Retinal pigment epithelial cell (primary cell): ENCODE data around the gene GMDS.

Experiments
- DNase-seq: peaks from one replicate; pipeline ENCODE4 v3.0.0-alpha.2; 2010; ENCODE audit warnings: low read depth
- H3K4me3 ChIP-seq: 2 replicates; pipeline ENCODE4 v1.5.1; 2011; ENCODE audit warnings: mild to moderate bottlenecking, low read length, control low read depth, moderate library complexity
- TF ChIP-seq, protein P1 (sequence below): conservative IDR thresholded peaks from 2 replicates; pipeline ENCODE4 v1.5.1; 2011; ENCODE audit warnings: low read depth, low read length, control low read depth, inconsistent platforms

Gene GMDS

DNA sequence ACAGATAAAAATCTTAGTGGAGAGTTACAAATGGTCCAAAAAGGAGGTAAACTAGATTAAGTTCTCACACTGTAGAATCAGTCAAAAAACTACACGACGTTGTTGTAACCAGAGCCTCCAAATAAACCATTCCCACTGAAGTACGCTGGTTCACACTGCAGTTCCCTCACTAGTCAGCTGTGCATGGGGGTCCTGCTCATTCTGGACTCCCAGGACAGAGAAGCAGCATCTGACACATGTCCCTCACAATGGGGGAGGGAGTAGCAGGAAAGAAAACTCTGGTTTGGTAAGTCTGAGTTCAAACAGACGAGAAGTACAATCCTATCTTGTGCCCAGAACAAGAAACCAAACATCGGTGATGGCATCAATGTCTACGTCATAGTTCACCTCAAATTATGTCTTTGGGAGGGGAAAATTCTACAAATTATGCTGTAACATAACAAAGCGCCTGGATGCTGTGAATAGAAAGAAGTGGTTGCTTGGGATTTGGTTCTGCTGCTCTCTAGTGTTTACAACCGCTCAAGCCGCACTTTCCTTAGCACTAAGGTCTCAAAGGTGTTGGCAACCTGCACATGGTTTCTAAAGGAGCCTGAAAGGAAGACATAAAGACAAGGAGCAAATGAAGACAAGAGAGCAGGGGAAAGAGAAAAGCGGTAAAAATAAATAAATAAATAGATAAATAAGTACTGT, 208.0 kb downstream of the GMDS start:
- DNase-seq: no peak
- TF ChIP-seq, protein P1, sequence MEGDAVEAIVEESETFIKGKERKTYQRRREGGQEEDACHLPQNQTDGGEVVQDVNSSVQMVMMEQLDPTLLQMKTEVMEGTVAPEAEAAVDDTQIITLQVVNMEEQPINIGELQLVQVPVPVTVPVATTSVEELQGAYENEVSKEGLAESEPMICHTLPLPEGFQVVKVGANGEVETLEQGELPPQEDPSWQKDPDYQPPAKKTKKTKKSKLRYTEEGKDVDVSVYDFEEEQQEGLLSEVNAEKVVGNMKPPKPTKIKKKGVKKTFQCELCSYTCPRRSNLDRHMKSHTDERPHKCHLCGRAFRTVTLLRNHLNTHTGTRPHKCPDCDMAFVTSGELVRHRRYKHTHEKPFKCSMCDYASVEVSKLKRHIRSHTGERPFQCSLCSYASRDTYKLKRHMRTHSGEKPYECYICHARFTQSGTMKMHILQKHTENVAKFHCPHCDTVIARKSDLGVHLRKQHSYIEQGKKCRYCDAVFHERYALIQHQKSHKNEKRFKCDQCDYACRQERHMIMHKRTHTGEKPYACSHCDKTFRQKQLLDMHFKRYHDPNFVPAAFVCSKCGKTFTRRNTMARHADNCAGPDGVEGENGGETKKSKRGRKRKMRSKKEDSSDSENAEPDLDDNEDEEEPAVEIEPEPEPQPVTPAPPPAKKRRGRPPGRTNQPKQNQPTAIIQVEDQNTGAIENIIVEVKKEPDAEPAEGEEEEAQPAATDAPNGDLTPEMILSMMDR: peak; percentile 32
- no peak overlapping the region for H3K4me3 ChIP-seq

DNA sequence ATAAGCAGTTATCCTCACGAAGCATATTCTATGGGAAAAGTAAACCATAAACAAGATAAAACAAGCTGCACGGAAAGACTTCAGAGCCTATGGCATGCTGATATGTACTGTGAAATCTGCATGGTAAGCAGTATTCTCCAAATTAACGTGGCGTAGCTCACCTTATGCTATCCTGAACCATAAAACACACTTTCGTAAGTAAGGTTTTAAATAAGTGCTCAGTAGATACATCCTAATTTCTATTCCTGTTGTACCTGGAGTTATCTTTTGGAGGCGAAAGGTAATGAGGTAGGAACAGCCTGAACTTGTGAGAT, 208.7 kb downstream of the GMDS start:
- TF ChIP-seq, protein P1: no peak
- no peak for DNase-seq
- no peak overlapping the region for H3K4me3 ChIP-seq

DNA sequence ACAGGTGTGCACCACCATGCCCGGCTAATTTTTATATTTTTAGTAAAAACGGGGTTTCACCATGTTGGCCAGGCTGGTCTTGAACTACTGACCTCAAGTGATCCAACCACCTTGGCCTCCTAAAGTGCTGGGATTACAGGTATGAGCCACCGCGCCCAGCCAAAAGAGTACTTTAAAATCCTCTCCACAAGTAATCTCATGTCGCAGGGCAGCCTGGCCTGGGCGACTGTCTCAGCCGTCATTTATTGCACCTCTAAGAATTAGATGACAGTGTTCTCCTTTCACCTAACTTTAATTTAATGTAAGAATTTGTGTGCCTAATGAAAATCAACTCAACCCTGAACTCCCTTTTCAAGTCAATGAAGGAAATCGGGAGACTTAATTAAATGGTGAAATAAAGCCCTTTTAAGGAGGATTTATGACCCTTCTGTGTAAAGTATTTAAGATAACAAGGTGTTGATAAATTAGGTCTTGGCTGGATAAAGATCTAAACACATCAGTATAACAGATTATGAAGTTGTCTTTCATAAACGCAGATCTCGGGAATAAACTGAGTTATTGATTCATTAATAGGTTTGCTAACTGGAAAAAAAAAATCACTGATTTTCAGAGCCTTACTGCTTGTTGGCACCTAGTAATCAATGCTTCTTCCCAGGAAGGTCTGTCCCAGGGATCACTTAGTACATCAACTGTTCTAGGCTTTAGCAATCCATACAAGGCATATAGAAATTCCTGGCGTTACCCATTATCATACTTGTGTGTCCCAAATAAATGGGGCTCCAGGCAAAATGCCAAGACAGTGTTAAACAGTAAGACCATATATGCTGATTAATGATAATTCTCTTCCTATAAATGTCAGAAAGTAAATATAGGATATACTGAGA, 209.3 kb downstream of the GMDS start:
- DNase-seq: no peak
- TF ChIP-seq, protein P1: no peak

DNA sequence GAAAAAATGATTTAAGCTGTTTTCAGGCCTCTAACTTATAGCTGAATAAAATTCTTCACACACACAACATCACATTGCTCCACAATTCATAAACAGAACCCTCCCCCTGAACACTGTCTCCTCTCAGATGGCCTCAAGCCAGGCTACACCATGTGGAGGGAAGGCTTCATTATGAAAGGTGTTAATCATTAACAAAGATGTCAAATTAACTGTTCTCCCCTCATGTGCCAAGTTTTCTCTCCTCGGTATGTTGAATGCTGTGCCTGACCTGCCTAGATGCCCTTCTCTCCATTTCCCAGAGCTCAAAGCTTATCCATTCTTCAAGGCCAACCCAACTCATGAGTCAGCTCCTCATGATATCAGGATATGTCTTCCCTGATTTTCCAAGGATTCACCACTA, 210.4 kb downstream of the GMDS start:
- TF ChIP-seq, protein P1: no peak
- no peak for DNase-seq
- no peak overlapping the region for H3K4me3 ChIP-seq

More for the DNA sequence above, 209.3 kb downstream of the GMDS start:
- no peak overlapping the region for H3K4me3 ChIP-seq

DNA sequence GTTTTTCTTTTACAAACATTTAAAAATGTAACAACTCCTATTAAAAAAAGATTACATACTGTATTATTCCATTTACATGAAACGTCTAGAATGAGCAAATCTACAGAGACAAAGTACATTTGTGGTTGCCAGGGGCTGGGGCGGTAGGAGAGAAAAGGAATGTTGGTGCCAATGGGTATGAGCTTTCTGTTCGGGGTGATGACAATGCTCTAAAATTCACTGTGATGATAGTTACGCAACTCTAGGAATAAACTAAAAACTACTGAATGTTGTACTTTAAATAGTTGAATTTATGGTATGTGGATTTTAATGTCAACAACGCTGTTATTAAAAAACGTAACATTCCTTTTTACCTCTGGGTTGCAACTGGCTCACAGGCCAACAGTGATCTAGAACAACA, 211.1 kb downstream of the GMDS start:
- TF ChIP-seq, protein P1: no peak
- no peak for DNase-seq
- no peak overlapping the region for H3K4me3 ChIP-seq

DNA sequence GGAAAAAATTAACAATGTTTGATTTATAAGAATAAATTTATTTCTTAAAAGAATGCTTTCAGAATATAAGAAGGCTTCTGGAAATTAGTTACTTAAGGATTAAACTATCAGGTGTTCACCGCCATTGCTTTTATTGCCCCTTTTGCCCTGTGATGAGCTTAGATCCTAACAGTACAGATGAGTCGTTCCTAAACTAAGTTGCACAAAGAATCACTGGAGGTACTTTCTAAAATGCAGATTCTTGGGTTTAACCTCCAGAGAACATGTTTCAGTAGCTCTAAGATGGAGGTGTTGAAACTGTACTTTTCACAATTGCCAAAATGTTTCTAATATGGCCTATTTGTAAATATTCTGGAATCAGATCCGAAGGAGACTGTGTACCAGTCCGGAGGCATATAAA, 211.9 kb downstream of the GMDS start:
- no peak overlapping the region for H3K4me3 ChIP-seq
- TF ChIP-seq, protein P1: no peak
- no peak for DNase-seq
